Activated CD8-positive, alpha-beta memory T cell treated with anti-CD3 and anti-CD28 coated beads, Interleukin-2, amount 50 U/mL, for 48 hours (primary cell): Measurements from ENCODE around the gene TAF11L9.
"Not testable (repeated sequence)": the region's sequence is repeated elsewhere in the genome, so short reads cannot be mapped to it uniquely, and the experiment has no call there.

Experiments
- DNase-seq: peaks from one replicate; pipeline ENCODE4 v3.0.0-alpha.2; 2020

The TAF11L9 gene

DNA sequence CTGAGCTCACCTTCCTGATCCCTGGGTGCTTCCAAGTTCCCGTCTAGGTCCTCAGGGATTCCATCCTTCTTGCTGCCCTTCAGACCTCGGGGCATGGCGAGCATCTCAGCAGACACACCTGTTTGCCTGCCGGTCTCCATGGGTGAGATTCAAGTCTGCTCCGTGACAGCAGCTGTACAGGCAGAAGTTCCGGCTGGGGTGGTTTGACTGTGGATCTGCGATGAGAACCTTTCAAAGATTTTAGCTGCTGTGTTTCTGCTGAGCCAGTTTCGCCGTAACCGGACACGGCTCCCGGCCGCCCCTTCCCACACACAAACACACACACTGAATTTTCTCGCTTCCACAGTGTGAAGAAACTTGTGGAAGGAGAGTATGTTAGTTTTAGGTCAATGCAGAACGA is at the start of gene TAF11L9:
TAF11L9 (minus strand) TSS at position 140 of the 400 bp plus-strand sequence.
- DNase-seq, result not testable (repeated sequence)

DNA sequence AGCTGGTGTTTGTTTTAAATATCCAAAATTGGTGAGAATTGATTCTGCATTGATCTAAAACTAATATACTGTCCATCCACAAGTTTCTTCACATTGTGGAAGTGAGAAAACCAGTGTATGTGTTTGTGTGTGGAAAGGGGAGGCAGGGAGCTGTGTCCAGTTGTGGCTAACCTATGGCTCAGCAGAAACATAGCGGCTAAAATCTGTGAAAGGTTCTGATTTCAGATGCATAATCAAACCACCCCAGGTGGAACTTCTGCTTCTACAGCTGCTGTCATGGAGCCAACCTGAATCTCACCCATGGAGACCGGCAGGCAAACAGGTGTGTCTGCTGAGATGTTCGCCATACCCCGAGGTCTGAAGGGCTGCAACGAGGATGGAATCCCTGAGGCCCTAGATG is 40.0 kb upstream of the TAF11L9 start, which contains the start of gene TAF11L14:
TAF11L14 (plus strand) TSS at position 301 of the 400 bp plus-strand sequence.
- DNase-seq, result no peak

DNA sequence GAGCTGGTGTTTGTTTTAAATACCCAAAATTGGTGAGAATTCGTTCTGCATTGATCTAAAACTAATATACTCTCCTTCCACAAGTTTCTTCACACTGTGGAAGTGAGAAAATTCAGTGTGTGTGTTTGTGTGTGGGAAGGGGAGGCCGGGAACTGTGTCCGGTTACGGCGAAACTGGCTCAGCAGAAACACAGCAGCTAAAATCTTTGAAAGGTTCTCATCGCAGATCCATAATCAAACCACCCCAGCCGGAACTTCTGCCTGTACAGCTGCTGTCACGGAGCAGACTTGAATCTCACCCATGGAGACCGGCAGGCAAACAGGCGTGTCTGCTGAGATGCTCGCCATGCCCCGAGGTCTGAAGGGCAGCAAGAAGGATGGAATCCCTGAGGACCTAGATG is 37.6 kb upstream of the TAF11L9 start, which contains the start of gene TAF11L13:
TAF11L13 (plus strand) TSS at position 301 of the 400 bp plus-strand sequence.
- not testable (repeated sequence) for DNase-seq

DNA sequence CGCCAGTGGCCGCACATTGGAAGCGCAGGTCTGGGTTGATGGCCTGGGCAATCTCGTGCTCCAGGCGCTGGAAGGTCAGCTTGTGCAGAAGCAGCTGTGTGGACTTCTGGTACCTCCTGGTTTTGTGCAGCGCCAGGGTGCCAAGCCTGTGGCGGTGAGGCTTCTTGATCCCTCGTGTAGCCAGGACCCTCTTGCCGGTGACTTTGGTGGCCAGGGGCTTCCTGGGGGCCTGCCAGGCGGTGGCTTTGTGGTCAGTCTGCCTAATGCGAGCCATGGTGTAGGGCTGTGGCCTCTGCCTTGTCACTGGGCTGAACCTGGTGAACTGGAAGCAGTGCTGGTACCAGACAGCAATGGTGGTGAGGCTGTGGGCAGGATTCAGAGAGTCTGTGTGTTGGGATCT is 31.5 kb upstream of the TAF11L9 start:
- no peak for DNase-seq

- DNase-seq, result no peak
These were observed 26.4 kb upstream of the TAF11L9 start for GRCh38 chr5:17620627-17621026.

DNA sequence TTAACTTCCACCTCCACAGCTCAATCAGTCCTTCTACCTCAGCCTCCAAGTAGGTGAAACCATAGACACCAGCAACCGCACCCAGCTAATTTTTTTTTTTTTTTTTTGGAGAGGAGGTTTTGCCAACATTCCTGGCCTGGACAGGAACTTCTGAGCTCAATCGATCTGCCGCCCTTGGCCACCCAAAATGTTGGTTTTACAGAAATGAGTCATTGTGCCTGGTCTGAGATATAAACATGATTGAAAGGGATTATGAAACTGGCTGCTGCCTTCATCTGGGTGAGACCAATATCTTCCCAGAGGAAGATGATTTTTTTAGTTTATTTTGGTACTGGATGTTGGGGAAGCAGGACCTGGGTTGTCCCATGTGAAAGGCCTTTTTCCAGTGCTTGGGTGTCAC is 25.2 kb upstream of the TAF11L9 start:
- no peak for DNase-seq

DNA sequence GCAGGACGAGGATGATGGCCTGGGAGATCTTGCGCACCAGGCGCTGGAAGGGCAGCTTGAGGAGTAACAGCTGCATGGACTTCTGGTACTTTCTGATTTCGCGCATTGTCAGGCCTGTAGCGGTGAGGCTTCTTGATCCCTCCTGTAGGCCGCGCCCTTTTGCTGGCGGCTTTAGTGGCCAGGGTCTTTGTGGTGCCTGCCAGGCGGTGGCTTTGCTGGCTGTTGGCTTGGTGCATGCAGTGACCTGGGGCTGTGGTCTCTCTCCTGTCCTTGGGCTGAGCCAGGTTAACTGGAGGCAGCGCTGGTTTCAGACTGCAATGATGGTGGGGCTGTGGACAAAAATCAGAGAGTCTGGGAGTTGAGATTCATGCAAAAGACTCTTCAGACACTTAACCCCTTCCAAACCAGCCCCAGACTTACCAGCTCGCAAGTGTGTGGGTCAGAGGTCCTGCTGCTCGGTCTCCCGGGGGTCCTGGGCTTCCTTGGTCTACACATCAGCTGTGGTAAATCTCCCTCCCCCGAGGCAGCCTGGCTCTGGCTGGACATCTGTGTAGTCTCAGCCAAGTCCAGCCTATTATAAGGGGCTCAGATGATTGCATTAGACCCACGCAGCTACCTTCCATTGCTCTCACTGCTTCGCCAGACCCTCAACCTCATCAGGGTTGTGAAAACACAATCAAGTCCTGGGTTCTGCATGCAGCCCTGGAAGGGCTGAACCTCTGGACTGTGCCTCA is 20.8 kb upstream of the TAF11L9 start:
- DNase-seq, result no peak

- not testable (repeated sequence) for DNase-seq
These were observed 15.9 kb upstream of the TAF11L9 start, which contains the start of gene TAF11L12 for GRCh38 chr5:17610092-17610491. TAF11L12 (plus strand) TSS chr5:17610392.

DNA sequence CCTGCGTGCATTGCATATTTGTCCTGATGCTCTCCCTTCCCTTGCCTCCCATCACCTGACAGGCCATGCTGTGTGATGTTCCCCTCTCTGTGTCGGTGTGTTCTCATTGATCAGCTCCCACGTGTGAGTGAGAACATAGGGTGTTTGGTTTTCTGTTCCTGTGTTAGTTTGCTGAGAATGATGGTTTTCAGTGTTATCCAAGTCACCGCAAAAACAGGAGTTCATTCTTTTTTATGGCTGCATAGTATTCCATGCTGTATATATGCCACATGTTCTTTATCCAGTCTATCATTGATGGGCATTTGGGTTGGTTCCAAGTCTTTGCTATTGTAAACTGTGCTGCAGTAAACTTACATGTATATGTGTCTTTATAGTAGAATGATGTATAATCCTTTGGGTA is 13.3 kb upstream of the TAF11L9 start:
- DNase-seq, result not testable (repeated sequence)

GRCh38 chr5:17604951-17605350 is 10.8 kb upstream of the TAF11L9 start:
- DNase-seq, result no peak

DNA sequence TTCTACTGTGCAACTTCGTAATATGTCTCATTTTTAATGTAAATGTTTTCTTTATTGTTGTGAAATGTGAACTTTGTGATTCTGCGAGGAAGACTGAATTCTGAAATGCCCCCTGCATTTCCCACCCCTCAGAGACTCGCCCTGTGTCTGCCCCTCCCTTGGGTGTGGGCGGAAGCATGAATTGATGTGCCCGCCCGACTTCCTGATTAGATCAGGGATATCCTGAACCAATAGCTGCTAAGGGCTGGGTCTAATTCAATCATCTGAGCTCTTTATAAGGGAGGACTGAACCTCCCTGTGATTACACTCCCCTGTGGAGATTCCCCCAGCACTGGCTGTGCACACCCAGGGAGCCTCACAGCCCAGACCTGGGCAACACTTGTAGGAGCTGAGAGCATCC is 9.7 kb upstream of the TAF11L9 start, which contains the start of gene TAF11L11:
TAF11L11 (plus strand) TSS at position 304 of the 400 bp plus-strand sequence.
- DNase-seq, result not testable (repeated sequence)

DNA sequence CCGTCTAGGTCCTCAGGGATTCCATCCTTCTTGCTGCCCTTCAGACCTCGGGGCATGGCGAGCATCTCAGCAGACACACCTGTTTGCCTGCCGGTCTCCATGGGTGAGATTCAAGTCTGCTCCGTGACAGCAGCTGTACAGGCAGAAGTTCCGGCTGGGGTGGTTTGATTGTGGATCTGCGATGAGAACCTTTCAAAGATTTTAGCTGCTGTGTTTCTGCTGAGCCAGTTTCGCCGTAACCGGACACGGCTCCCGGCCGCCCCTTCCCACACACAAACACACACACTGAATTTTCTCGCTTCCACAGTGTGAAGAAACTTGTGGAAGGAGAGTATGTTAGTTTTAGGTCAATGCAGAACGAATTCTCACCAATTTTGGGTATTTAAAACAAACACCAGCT is 3.5 kb upstream of the TAF11L9 start, which contains the start of gene TAF11L10:
TAF11L10 (minus strand) TSS at position 101 of the 400 bp plus-strand sequence.
- DNase-seq, result not testable (repeated sequence)

- not testable (repeated sequence) for DNase-seq
These were observed 3.3 kb downstream of the TAF11L9 start, which contains the start of gene TAF11L8 for GRCh38 chr5:17590860-17591259. TAF11L8 (minus strand) TSS chr5:17590960.

- not testable (repeated sequence) for DNase-seq
These were observed 8.5 kb downstream of the TAF11L9 start, which contains the start of gene TAF11L7 for GRCh38 chr5:17585658-17586057. TAF11L7 (minus strand) TSS chr5:17585758.
